Keratinocyte (primary cell): Measurements from ENCODE around the gene CUX1. TPM values are rescaled to one million over a fixed set of nuclear protein-coding genes. Genes with fewer than 3 reads are reported as not detected.

Source experiments
- DNase-seq: peaks from one replicate; pipeline ENCODE4 v3.0.0-alpha.2; 2011; ENCODE audit warnings: low read depth, missing footprints, low spot score
- FAIRE-seq: peaks from 2 replicates; lab custom pipeline; 2011; peaks lifted over from hg19 to GRCh38; lab: Jason Lieb, UNC
- H2AFZ ChIP-seq: 2 replicates; pipeline ENCODE4 v1.6.0; 2012; ENCODE audit warnings: low read length, control low read depth, inconsistent platforms; ENCODE audit not compliant: control insufficient read depth
- H3K27ac ChIP-seq: 2 replicates; pipeline ENCODE4 v1.5.1; 2011; ENCODE audit warnings: low read length; ENCODE audit not compliant: control insufficient read depth, insufficient read depth
- H3K27me3 ChIP-seq: 3 replicates; pipeline ENCODE4 v1.6.0; 2011; ENCODE audit warnings: low read length; ENCODE audit not compliant: control insufficient read depth, insufficient read depth; ENCODE audit errors: extremely low read depth
- H3K36me3 ChIP-seq, 2 experiments: 2 replicates in 1 of 2; 3 replicates in 1 of 2; pipeline ENCODE4 v1.5.1; 2011; ENCODE audit warnings: low read length in 2 of 2, mild to moderate bottlenecking in 1 of 2; ENCODE audit not compliant: control insufficient read depth in 2 of 2, insufficient read depth in 2 of 2; ENCODE audit errors: extremely low read depth in 1 of 2
- H3K4me1 ChIP-seq: 3 replicates; pipeline ENCODE4 v1.5.1; 2011; ENCODE audit warnings: low read length; ENCODE audit not compliant: control insufficient read depth, insufficient read depth; ENCODE audit errors: extremely low read depth
- H3K4me2 ChIP-seq: 3 replicates; pipeline ENCODE4 v1.6.0; 2011; ENCODE audit warnings: low read depth, low read length; ENCODE audit not compliant: control insufficient read depth, insufficient read depth; ENCODE audit errors: extremely low read depth
- H3K4me3 ChIP-seq, 3 experiments: fragments of 200-600 bp in 1 of 3; sonication (generic) in 1 of 3; 2 replicates in 2 of 3; 3 replicates in 1 of 3; pipeline ENCODE4 v1.5.1; 2011 to 2016; ENCODE audit warnings: low read length in 3 of 3, mild to moderate bottlenecking in 3 of 3, control low read depth in 2 of 3, inconsistent platforms in 1 of 3, low read depth in 1 of 3, mixed read lengths in 1 of 3, mixed run types in 1 of 3, moderate library complexity in 1 of 3; ENCODE audit not compliant: control insufficient read depth in 2 of 3, insufficient read depth in 2 of 3; ENCODE audit errors: extremely low read depth in 1 of 3
- H3K79me2 ChIP-seq: 2 replicates; pipeline ENCODE4 v1.6.0; 2012; ENCODE audit warnings: low read length; ENCODE audit not compliant: control insufficient read depth, insufficient read depth
- H3K9ac ChIP-seq: 3 replicates; pipeline ENCODE4 v1.6.0; 2011; ENCODE audit warnings: low read length; ENCODE audit not compliant: control insufficient read depth, insufficient read depth; ENCODE audit errors: extremely low read depth
- H3K9me1 ChIP-seq: 3 replicates; pipeline ENCODE4 v1.6.0; 2011; ENCODE audit warnings: low read length; ENCODE audit not compliant: control insufficient read depth, insufficient read depth; ENCODE audit errors: extremely low read depth
- H3K9me3 ChIP-seq: 2 replicates; pipeline ENCODE4 v1.5.1; 2012; ENCODE audit warnings: low read depth, low read length; ENCODE audit not compliant: control insufficient read depth
- H4K20me1 ChIP-seq: 3 replicates; pipeline ENCODE4 v1.6.0; 2011; ENCODE audit warnings: low read length; ENCODE audit not compliant: control insufficient read depth, insufficient read depth; ENCODE audit errors: extremely low read depth
- EZH2 ChIP-seq: IDR thresholded peaks from one replicate; pipeline ENCODE4 v1.6.1; 2012; ENCODE audit warnings: inconsistent platforms, mild to moderate bottlenecking, low read length, moderate library complexity
- dilution Hi-C: fragments of 300-500 bp; cut with MboI; formaldehyde crosslinking; loops from one replicate; pipeline ENCODE4 v1.7.0; 2020; ENCODE audit warnings: low sequenced_read_pairs; ENCODE audit not compliant: extremely low pct_ligation_motif_present
- polyA plus RNA-seq, 5 experiments: library from polyadenylated mRNA; depleted of rRNA in 3 of 5; stranded (reverse) in 3 of 5; stranded (forward) in 1 of 5; unstranded in 1 of 5; fragments of >200 nt; gene quantifications; 1 replicate in 1 of 5; 2 replicates in 3 of 5; 3 replicates in 1 of 5; pipeline versions ENCODE4 v1.2.1 to v1.2.3, GENCODE V29; 2011 to 2012; ENCODE audit warnings: missing spikeins in 2 of 5, low read depth in 1 of 5, low replicate concordance in 1 of 5
- TF ChIP-seq, protein P1 (sequence below), 3 experiments: IDR thresholded peaks in 1 of 3; conservative IDR thresholded peaks in 1 of 3; optimal IDR thresholded peaks in 1 of 3; 2 replicates in 2 of 3; 3 replicates in 1 of 3; pipeline versions ENCODE3 to v1.5.1; 2011; ENCODE audit warnings: low read length in 3 of 3, mild to moderate bottlenecking in 3 of 3, moderate library complexity in 2 of 3, control low read depth in 1 of 3, inconsistent platforms in 1 of 3; ENCODE audit not compliant: insufficient read depth in 2 of 3; ENCODE audit errors: extremely low read depth in 1 of 3

Gene CUX1
- polyA plus RNA-seq, 1 donor (not counting 4 experiments of a cell fraction or from before 2014, with no cell fraction given): 18.3 TPM

DNA sequence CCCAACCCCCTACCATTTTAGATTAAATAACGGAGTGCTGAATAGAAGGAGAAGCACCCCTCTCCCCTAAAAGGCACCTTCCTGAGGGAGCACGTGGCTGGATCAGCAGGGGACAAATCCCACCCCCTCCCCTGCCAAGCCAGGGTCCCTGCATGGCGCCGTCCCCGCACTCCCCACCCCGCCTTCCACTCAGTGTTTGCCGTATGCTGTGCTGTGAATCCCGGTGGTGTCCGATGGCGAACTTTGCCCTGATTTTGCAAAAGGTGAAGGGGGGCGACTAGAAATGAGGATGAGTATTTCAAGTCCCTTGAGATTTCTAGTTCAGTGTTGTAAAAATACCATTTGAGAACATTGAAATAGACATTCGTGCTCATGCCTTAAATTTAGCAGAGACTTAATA, 385.8 kb downstream of the CUX1 start:
- H3K27ac ChIP-seq: no peak overlapping the region
- no peaks in the 10 kb centered on the region for H3K9me1 ChIP-seq
- peaks cover 0 to 22% of the 10 kb centered on the region in 2 experiments for H3K36me3 ChIP-seq
- no peak overlapping the region for H3K9ac ChIP-seq
- H2AFZ ChIP-seq: no peak overlapping the region
- no peaks in the 10 kb centered on the region for H4K20me1 ChIP-seq
- H3K4me3 ChIP-seq: no peak overlapping the region
- TF ChIP-seq EZH2: no peak
- TF ChIP-seq, protein P1, sequence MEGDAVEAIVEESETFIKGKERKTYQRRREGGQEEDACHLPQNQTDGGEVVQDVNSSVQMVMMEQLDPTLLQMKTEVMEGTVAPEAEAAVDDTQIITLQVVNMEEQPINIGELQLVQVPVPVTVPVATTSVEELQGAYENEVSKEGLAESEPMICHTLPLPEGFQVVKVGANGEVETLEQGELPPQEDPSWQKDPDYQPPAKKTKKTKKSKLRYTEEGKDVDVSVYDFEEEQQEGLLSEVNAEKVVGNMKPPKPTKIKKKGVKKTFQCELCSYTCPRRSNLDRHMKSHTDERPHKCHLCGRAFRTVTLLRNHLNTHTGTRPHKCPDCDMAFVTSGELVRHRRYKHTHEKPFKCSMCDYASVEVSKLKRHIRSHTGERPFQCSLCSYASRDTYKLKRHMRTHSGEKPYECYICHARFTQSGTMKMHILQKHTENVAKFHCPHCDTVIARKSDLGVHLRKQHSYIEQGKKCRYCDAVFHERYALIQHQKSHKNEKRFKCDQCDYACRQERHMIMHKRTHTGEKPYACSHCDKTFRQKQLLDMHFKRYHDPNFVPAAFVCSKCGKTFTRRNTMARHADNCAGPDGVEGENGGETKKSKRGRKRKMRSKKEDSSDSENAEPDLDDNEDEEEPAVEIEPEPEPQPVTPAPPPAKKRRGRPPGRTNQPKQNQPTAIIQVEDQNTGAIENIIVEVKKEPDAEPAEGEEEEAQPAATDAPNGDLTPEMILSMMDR (optimal IDR thresholded peaks at IDR 0.05 in 1 of 3, IDR thresholded peaks at IDR 0.05 in 1 of 3, conservative IDR thresholded peaks at IDR 0.05 in 1 of 3; ENCODE audit: extremely low read depth in 1 of 3, insufficient read depth in 2 of 3, low read length in 3 of 3): no peak
- no peaks in the 10 kb centered on the region for H3K4me1 ChIP-seq
- H3K9me3 ChIP-seq: no peaks in the 10 kb centered on the region
- DNase-seq (no peak), FAIRE-seq (no peak)
- dilution Hi-C loops: no loop called here
- no peak overlapping the region for H3K4me2 ChIP-seq
- no peaks in the 10 kb centered on the region for H3K79me2 ChIP-seq
- no peaks in the 10 kb centered on the region for H3K27me3 ChIP-seq

DNA sequence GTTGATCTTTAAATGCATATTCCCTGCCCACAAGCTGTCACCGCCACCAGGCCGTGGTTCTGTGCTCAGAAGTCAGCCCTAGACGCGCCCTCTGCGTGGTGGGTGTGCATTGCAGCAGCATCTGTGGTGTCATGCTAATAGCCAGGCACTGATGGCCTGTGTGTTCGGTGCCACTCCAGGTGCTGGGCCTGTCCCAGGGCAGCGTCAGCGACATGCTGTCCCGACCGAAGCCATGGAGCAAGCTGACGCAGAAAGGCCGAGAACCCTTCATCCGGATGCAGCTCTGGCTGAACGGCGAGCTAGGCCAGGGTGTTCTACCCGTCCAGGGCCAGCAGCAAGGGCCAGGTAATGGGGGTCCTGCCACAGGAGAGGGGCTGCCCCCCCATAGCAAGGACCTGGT, 386.8 kb downstream of the CUX1 start:
- H3K27ac ChIP-seq: no peak overlapping the region
- no peak overlapping the region for H3K4me3 ChIP-seq
- H3K4me2 ChIP-seq: no peak overlapping the region
- no peak overlapping the region for H3K9ac ChIP-seq
- H4K20me1 ChIP-seq: no peaks in the 10 kb centered on the region
- no peak for DNase-seq
- TF ChIP-seq, protein P1 (optimal IDR thresholded peaks at IDR 0.05 in 1 of 3, IDR thresholded peaks at IDR 0.05 in 1 of 3, conservative IDR thresholded peaks at IDR 0.05 in 1 of 3; ENCODE audit: extremely low read depth in 1 of 3, insufficient read depth in 2 of 3, low read length in 3 of 3): no peak
- TF ChIP-seq EZH2: no peak
- dilution Hi-C loops: no loop called here
- H3K27me3 ChIP-seq: no peaks in the 10 kb centered on the region
- no peaks in the 10 kb centered on the region for H3K79me2 ChIP-seq
- H2AFZ ChIP-seq: no peak overlapping the region
- no peaks in the 10 kb centered on the region for H3K9me1 ChIP-seq
- no peaks in the 10 kb centered on the region for H3K4me1 ChIP-seq
- peaks cover 5 to 21% of the 10 kb centered on the region in 2 experiments for H3K36me3 ChIP-seq
- FAIRE-seq: no peak
- H3K9me3 ChIP-seq: no peaks in the 10 kb centered on the region
